H1 (cell line): ENCODE results near the gene SLC35E1. TPM values are rescaled to one million over a fixed set of nuclear protein-coding genes. Genes with fewer than 3 reads are reported as not detected.

ENCODE experiments used
- CTCF ChIA-PET: fragments of 300-600 bp; sonication (Branson Sonifier 250); formaldehyde crosslinking; loops from one replicate; lab custom pipeline; 2021; ENCODE audit not compliant: partially characterized antibody; lab: Charles Lee
- POLR2A ChIA-PET: fragments of 300-600 bp; sonication (Branson Sonifier 250); formaldehyde crosslinking; loops from one replicate; lab custom pipeline; 2021; ENCODE audit warnings: inconsistent platforms; ENCODE audit not compliant: partially characterized antibody; lab: Charles Lee
- DNase-seq, 2 experiments: peaks; one replicate each; pipeline versions ENCODE4 v3.0.0 to v3.0.0-alpha.2; 2010 to 2022; ENCODE audit warnings: low spot score in 2 of 2, low read depth in 1 of 2, mixed read lengths in 1 of 2
- FAIRE-seq: peaks from 2 replicates; lab custom pipeline; 2011; peaks lifted over from hg19 to GRCh38; lab: Jason Lieb, UNC
- H2AFZ ChIP-seq: 2 replicates; pipeline ENCODE4 v1.8.1; 2012; ENCODE audit warnings: low read length, inconsistent platforms
- H2AK5ac ChIP-seq: 2 replicates; pipeline ENCODE4 v1.6.1; 2013; ENCODE audit warnings: low read depth, low read length
- H2BK120ac ChIP-seq: replicated peaks from 2 replicates; pipeline ENCODE3; 2013; ENCODE audit warnings: low read depth, low read length, inconsistent platforms
- H2BK12ac ChIP-seq: 2 replicates; pipeline ENCODE4 v1.6.1; 2013; ENCODE audit warnings: low read depth, low read length
- H2BK15ac ChIP-seq: 2 replicates; pipeline ENCODE4 v1.6.1; 2013; ENCODE audit warnings: low read length
- H2BK20ac ChIP-seq: 2 replicates; pipeline ENCODE4 v1.6.1; 2013; ENCODE audit warnings: low read length
- H2BK5ac ChIP-seq: 2 replicates; pipeline ENCODE4 v1.6.1; 2013; ENCODE audit warnings: low read depth, low read length
- H3K14ac ChIP-seq: 2 replicates; pipeline ENCODE4 v1.6.1; 2013; ENCODE audit warnings: inconsistent platforms; ENCODE audit not compliant: insufficient read length
- H3K18ac ChIP-seq: 2 replicates; pipeline ENCODE4 v1.6.1; 2013; ENCODE audit warnings: low read length; ENCODE audit errors: extremely low read depth
- H3K23ac ChIP-seq: 2 replicates; pipeline ENCODE4 v1.6.1; 2013; ENCODE audit warnings: inconsistent platforms; ENCODE audit not compliant: insufficient read length
- H3K23me2 ChIP-seq: 2 replicates; pipeline ENCODE4 v1.6.1; 2013; ENCODE audit warnings: low read depth, low read length
- H3K27ac ChIP-seq: 2 replicates; pipeline ENCODE4 v1.6.1; 2011; ENCODE audit warnings: low read depth, low read length, inconsistent platforms
- H3K27me3 ChIP-seq, 4 experiments: replicated peaks in 1 of 4; 1 replicate in 1 of 4; 2 replicates in 3 of 4; pipeline versions ENCODE4 v1.6.1 to v1.8.1; 2011 to 2013; ENCODE audit warnings: low read length in 3 of 4, mild to moderate bottlenecking in 3 of 4, inconsistent platforms in 2 of 4, mixed read lengths in 2 of 4, moderate library complexity in 1 of 4; ENCODE audit not compliant: control insufficient read depth in 3 of 4, insufficient read depth in 3 of 4; ENCODE audit errors: extremely low read depth in 1 of 4
- H3K36me3 ChIP-seq, 4 experiments: 2 replicates each; pipeline versions ENCODE4 v1.6.1 to v1.8.1; 2011 to 2013; ENCODE audit warnings: mild to moderate bottlenecking in 4 of 4, low read length in 3 of 4, moderate library complexity in 2 of 4, control low read depth in 1 of 4, inconsistent platforms in 1 of 4; ENCODE audit not compliant: insufficient read depth in 4 of 4, control insufficient read depth in 2 of 4
- H3K4ac ChIP-seq: replicated peaks from 2 replicates; pipeline ENCODE3; 2013; ENCODE audit warnings: low read length, low read depth, mixed read lengths, inconsistent platforms; ENCODE audit not compliant: insufficient read length
- H3K4me1 ChIP-seq, 4 experiments: replicated peaks in 1 of 4; 1 replicate in 1 of 4; 2 replicates in 3 of 4; pipeline versions ENCODE4 v1.6.1 to v1.8.1; 2011 to 2013; ENCODE audit warnings: low read length in 3 of 4, inconsistent platforms in 2 of 4, mixed read lengths in 1 of 4; ENCODE audit not compliant: insufficient read depth in 4 of 4, control insufficient read depth in 3 of 4
- H3K4me2 ChIP-seq, 2 experiments: 2 replicates each; pipeline versions ENCODE4 v1.6.1 to v1.8.1; 2011 to 2013; ENCODE audit warnings: low read depth in 2 of 2, low read length in 2 of 2, control low read depth in 1 of 2, inconsistent platforms in 1 of 2, mild to moderate bottlenecking in 1 of 2; ENCODE audit not compliant: insufficient read depth in 1 of 2
- H3K4me3 ChIP-seq, 4 experiments: fragments of 200-600, 300-600 bp in 1 of 4; sonication (generic), shearing (Covaris generic), sonication (Bioruptor Twin) in 1 of 4; 2 replicates each; pipeline versions ENCODE4 v1.5.1 to v1.8.1; 2011 to 2016; ENCODE audit warnings: low read length in 4 of 4, low read depth in 3 of 4, control low read depth in 2 of 4, inconsistent platforms in 2 of 4, mild to moderate bottlenecking in 2 of 4, mixed read lengths in 1 of 4, moderate library complexity in 1 of 4; ENCODE audit not compliant: insufficient read depth in 2 of 4; ENCODE audit errors: extremely low read depth in 1 of 4
- H3K56ac ChIP-seq: replicated peaks from 2 replicates; pipeline ENCODE3; 2013; ENCODE audit warnings: low read depth, mild to moderate bottlenecking, mixed read lengths, low read length, inconsistent platforms; ENCODE audit not compliant: insufficient read length
- H3K79me1 ChIP-seq: 2 replicates; pipeline ENCODE4 v1.6.1; 2013; ENCODE audit warnings: low read depth, low read length, control low read depth
- H3K79me2 ChIP-seq, 2 experiments: 2 replicates each; pipeline versions ENCODE4 v1.6.1 to v1.8.1; 2012 to 2013; ENCODE audit warnings: low read length in 2 of 2, mild to moderate bottlenecking in 2 of 2, inconsistent platforms in 1 of 2; ENCODE audit not compliant: insufficient read depth in 2 of 2, control insufficient read depth in 1 of 2
- H3K9ac ChIP-seq, 4 experiments: replicated peaks in 1 of 4; 1 replicate in 1 of 4; 2 replicates in 3 of 4; pipeline versions ENCODE4 v1.6.1 to v1.8.1; 2011 to 2013; ENCODE audit warnings: low read depth in 3 of 4, low read length in 3 of 4, control low read depth in 2 of 4, mild to moderate bottlenecking in 2 of 4, moderate library complexity in 2 of 4, inconsistent platforms in 1 of 4; ENCODE audit errors: extremely low read depth in 1 of 4
- H3K9me3 ChIP-seq, 2 experiments: 2 replicates each; pipeline versions ENCODE4 v1.6.1 to v1.8.1; 2012 to 2013; ENCODE audit warnings: mild to moderate bottlenecking in 2 of 2, moderate library complexity in 2 of 2, control low read depth in 1 of 2, inconsistent platforms in 1 of 2, low read depth in 1 of 2, low read length in 1 of 2, mixed read lengths in 1 of 2; ENCODE audit not compliant: insufficient read depth in 2 of 2
- H4K20me1 ChIP-seq, 2 experiments: replicated peaks in 1 of 2; 2 replicates each; pipeline versions ENCODE3 to v1.8.1; 2011 to 2013; ENCODE audit warnings: inconsistent platforms in 2 of 2, low read length in 2 of 2, mild to moderate bottlenecking in 1 of 2; ENCODE audit not compliant: insufficient read depth in 2 of 2, control insufficient read depth in 1 of 2
- H4K5ac ChIP-seq: 2 replicates; pipeline ENCODE4 v1.6.1; 2013; ENCODE audit warnings: low read length, low read depth, mixed read lengths, inconsistent platforms; ENCODE audit not compliant: insufficient read length
- H4K8ac ChIP-seq: 2 replicates; pipeline ENCODE4 v1.8.0; 2013; ENCODE audit warnings: mild to moderate bottlenecking, moderate library complexity, low read length, inconsistent platforms; ENCODE audit not compliant: insufficient read depth; ENCODE audit errors: extremely low read depth
- H4K91ac ChIP-seq: replicated peaks from 2 replicates; pipeline ENCODE3; 2013; ENCODE audit warnings: low read length, mixed read lengths, inconsistent platforms; ENCODE audit not compliant: insufficient read length
- CTCF ChIP-seq, 3 experiments: IDR thresholded peaks; 1 replicate in 2 of 3; 2 replicates in 1 of 3; pipeline versions ENCODE4 v1.5.1 to v1.6.1; 2011; ENCODE audit warnings: low read length in 3 of 3, mild to moderate bottlenecking in 3 of 3, inconsistent platforms in 2 of 3, low read depth in 1 of 3, moderate library complexity in 1 of 3; ENCODE audit not compliant: insufficient read depth in 1 of 3; ENCODE audit errors: control extremely low read depth in 1 of 3
- HDAC2 ChIP-seq, 2 experiments: fragments of 300-600 bp in 1 of 2; sonication (generic) in 1 of 2; IDR thresholded peaks; 2 replicates each; pipeline ENCODE4 v1.6.1; 2011 to 2012; ENCODE audit warnings: low read depth in 2 of 2, low read length in 2 of 2, mild to moderate bottlenecking in 2 of 2, moderate library complexity in 2 of 2, borderline replicate concordance in 1 of 2, inconsistent platforms in 1 of 2
- RAD21 ChIP-seq, 2 experiments: IDR thresholded peaks in 1 of 2; conservative IDR thresholded peaks in 1 of 2; 2 replicates each; pipeline ENCODE4 v1.6.1; 2011; ENCODE audit warnings: low read depth in 2 of 2, low read length in 2 of 2, improper control_type of control experiment in 1 of 2, inconsistent platforms in 1 of 2, mild to moderate bottlenecking in 1 of 2, moderate library complexity in 1 of 2
- RFX5 ChIP-seq: IDR thresholded peaks from 2 replicates; pipeline ENCODE4 v1.6.1; 2011; ENCODE audit warnings: low read depth, low read length, improper control_type of control experiment, borderline replicate concordance
- RNF2 ChIP-seq: fragments of 200-900, 300-1000 bp; sonication (generic); IDR thresholded peaks from 2 replicates; pipeline ENCODE4 v1.7.1; 2016; ENCODE audit warnings: borderline replicate concordance, low read depth, mild to moderate bottlenecking, antibody characterized with exemption, low read length; ENCODE audit not compliant: poor library complexity, severe bottlenecking; ENCODE audit errors: missing control alignments
- WGBS, 2 experiments: shearing (Covaris generic) in 1 of 2; methylation state at CpG; one replicate each; pipeline versions ENCODE4 v1.1.6 to v1.1.7; 2013 to 2015; ENCODE audit warnings: low lambda C conversion rate in 2 of 2, mixed read lengths in 2 of 2, inconsistent platforms in 1 of 2, low coverage in 1 of 2, missing lambda C conversion rate in 1 of 2; ENCODE audit not compliant: insufficient replicate concordance in 2 of 2, insufficient coverage in 1 of 2, insufficient read length in 1 of 2; ENCODE audit errors: extremely low coverage in 1 of 2, missing lambda C conversion rate in 1 of 2; 5-methylcytosine and 5-hydroxymethylcytosine counted together
- polyA plus RNA-seq, 7 experiments: library from polyadenylated mRNA; depleted of rRNA in 3 of 7; stranded (reverse) in 5 of 7; unstranded in 2 of 7; fragments of >200 nt in 5 of 7; fragments of 200-250 nt in 2 of 7; gene quantifications; 1 replicate in 5 of 7; 2 replicates in 1 of 7; 4 replicates in 1 of 7; pipeline versions ENCODE4 v1.2.1 to v1.2.3, GENCODE V29; 2011 to 2013; ENCODE audit warnings: missing spikeins in 2 of 7, mixed read lengths in 2 of 7
- total RNA-seq: library from RNA; stranded (reverse); fragmentation: NEBNext Ultra II Directional; extraction: Animal tissue kit (Norgen Biotek cat#: 25700); gene quantifications from 2 replicates; pipeline ENCODE4 v1.2.1, GENCODE V29; 2021

Gene SLC35E1
- total and polyA plus RNA-seq, 2 of the 8 experiments (the other 6 are each of a cell fraction or from before 2014, with no cell fraction given) = 26.0 to 31.9 TPM

- H2BK15ac ChIP-seq = no peak overlapping the region
- peaks cover 32 to 66% (median 63%) of the 10 kb centered on the region in 4 experiments for H3K36me3 ChIP-seq
- no peak overlapping the region for H3K4me2 ChIP-seq
- no peak overlapping the region for H3K23ac ChIP-seq
- H3K4ac ChIP-seq = no peak overlapping the region
- no peak overlapping the region for H4K5ac ChIP-seq
- H2AFZ ChIP-seq = no peak overlapping the region
- H4K91ac ChIP-seq = no peak overlapping the region
- H3K23me2 ChIP-seq = no peaks in the 10 kb centered on the region
- ChIA-PET CTCF (interaction anchor here (0.5 to 6.1 kb wide), 6 partner anchors 9 to 95 kb away, joined by 3 to 67 read pairs (median 5); partner anchors contain the start of gene CHERP), POLR2A (interaction anchor here (0.7 to 4.5 kb wide), 4 partner anchors 9 to 76 kb away, joined by 3 to 34 read pairs (median 6); no protein-coding TSS in a partner anchor)
- H3K27ac ChIP-seq = no peak overlapping the region
- H3K4me3 ChIP-seq = no peak overlapping the region
- TF ChIP-seq RFX5 = no peak
- TF ChIP-seq RAD21 (IDR thresholded peaks at IDR 0.05 in 1 of 2, conservative IDR thresholded peaks at IDR 0.05 in 1 of 2; ENCODE audit: low read depth in 2 of 2, low read length in 2 of 2) = peak; percentile 16 to 32; a peak in 3 of 4 replicates
- TF ChIP-seq CTCF (IDR thresholded peaks at IDR 0.05; ENCODE audit: control extremely low read depth in 1 of 3, insufficient read depth in 1 of 3, low read depth in 1 of 3, low read length in 3 of 3) = peak; percentile 33 to 55 (median 45)
- TF ChIP-seq RNF2 = no peak
- no peak for TF ChIP-seq HDAC2 (IDR thresholded peaks at IDR 0.05; ENCODE audit: borderline replicate concordance in 1 of 2, low read depth in 2 of 2, low read length in 2 of 2)
- no peak for DNase-seq
- no peak overlapping the region for H4K8ac ChIP-seq
- no peak overlapping the region for H3K9ac ChIP-seq
- H2BK12ac ChIP-seq = no peak overlapping the region
- no peaks in the 10 kb centered on the region for H3K27me3 ChIP-seq
- no peaks in the 10 kb centered on the region for H3K79me1 ChIP-seq
- no peak overlapping the region for H2AK5ac ChIP-seq
- no peak overlapping the region for H2BK5ac ChIP-seq
- H3K14ac ChIP-seq = no peak overlapping the region
- no peak overlapping the region for H2BK20ac ChIP-seq
- H2BK120ac ChIP-seq = no peak overlapping the region
- H4K20me1 ChIP-seq = peaks cover 14 to 32% of the 10 kb centered on the region in 2 experiments
- H3K4me1 ChIP-seq = no peaks in the 10 kb centered on the region
- H3K79me2 ChIP-seq = no peaks in the 10 kb centered on the region
- no peak overlapping the region for H3K18ac ChIP-seq
- WGBS, 2 experiments = 91% methylated on average over 23 of the region's 33 CpGs; no CpG with 5 or more reads in 1 of the 2 experiments
- no peak for FAIRE-seq
- H3K56ac ChIP-seq = no peak overlapping the region
- H3K9me3 ChIP-seq = no peaks in the 10 kb centered on the region
These were observed 53.6 kb downstream of the SLC35E1 start for GRCh38 chr19:16518483-16519229.
